UCSD-AML1 (cell line): ENCODE measurements around the gene GINS2.

Experiments used
- DNase-seq: peaks from one replicate; lab custom pipeline; 2025; ENCODE audit not compliant: unreplicated experiment; lab: John Stamatoyannopoulos, UW

GINS2 gene

GRCh38 chr16:85690469-85691064 is 1.8 kb upstream of the GINS2 start:
- no peak for DNase-seq

- no peak for DNase-seq
Observed at GRCh38 chr16:85689950-85690320, 1.2 kb upstream of the GINS2 start.

GRCh38 chr16:85689285-85689949 is 663 bp upstream of the GINS2 start:
- no peak for DNase-seq

GRCh38 chr16:85687651-85688471 is 893 bp downstream of the GINS2 start:
- DNase-seq, result no peak

GRCh38 chr16:85686912-85687591 is 1.7 kb downstream of the GINS2 start:
- DNase-seq, result no peak

- DNase-seq, result no peak
Observed at GRCh38 chr16:85685251-85685650, 3.5 kb downstream of the GINS2 start.

GRCh38 chr16:85683363-85683762 is 5.4 kb downstream of the GINS2 start:
- DNase-seq, result no peak

- no peak for DNase-seq
Observed at GRCh38 chr16:85682516-85682915, 6.2 kb downstream of the GINS2 start.

GRCh38 chr16:85681255-85681654 is 7.5 kb downstream of the GINS2 start:
- DNase-seq, result no peak

GRCh38 chr16:85680352-85680944 is 8.3 kb downstream of the GINS2 start:
- no peak for DNase-seq

- no peak for DNase-seq
Observed at GRCh38 chr16:85679870-85680269, 8.9 kb downstream of the GINS2 start.

GRCh38 chr16:85678821-85679220 is 9.9 kb downstream of the GINS2 start:
- no peak for DNase-seq

- DNase-seq, result no peak
Observed at GRCh38 chr16:85678016-85678415, 10.7 kb downstream of the GINS2 start.

- DNase-seq, result no peak
Observed at GRCh38 chr16:85677383-85677967, 11.3 kb downstream of the GINS2 start.

GRCh38 chr16:85676466-85676865 is 12.3 kb downstream of the GINS2 start:
- no peak for DNase-seq

- no peak for DNase-seq
Observed at GRCh38 chr16:85675251-85675874, 13.4 kb downstream of the GINS2 start.

- DNase-seq, result no peak
Observed at GRCh38 chr16:85674828-85675227, 13.9 kb downstream of the GINS2 start.

- no peak for DNase-seq
Observed at GRCh38 chr16:85674418-85674755, 14.4 kb downstream of the GINS2 start.

GRCh38 chr16:85673529-85674417 is 15.0 kb downstream of the GINS2 start:
- DNase-seq, result no peak

GRCh38 chr16:85670840-85671239 is 17.9 kb downstream of the GINS2 start:
- DNase-seq, result no peak
